HG03066 (cell line): Measurements from ENCODE around the gene MDC1.
A peak's percentile ranks its signal among the peaks of the same experiment; 100 is the strongest.

Source experiments
- ATAC-seq: cut with Tn5 transposase; IDR thresholded peaks from one replicate; pipeline ENCODE4 v1.9.1; 2021; ENCODE audit warnings: low read depth; ENCODE audit not compliant: unreplicated experiment

MDC1 gene

DNA sequence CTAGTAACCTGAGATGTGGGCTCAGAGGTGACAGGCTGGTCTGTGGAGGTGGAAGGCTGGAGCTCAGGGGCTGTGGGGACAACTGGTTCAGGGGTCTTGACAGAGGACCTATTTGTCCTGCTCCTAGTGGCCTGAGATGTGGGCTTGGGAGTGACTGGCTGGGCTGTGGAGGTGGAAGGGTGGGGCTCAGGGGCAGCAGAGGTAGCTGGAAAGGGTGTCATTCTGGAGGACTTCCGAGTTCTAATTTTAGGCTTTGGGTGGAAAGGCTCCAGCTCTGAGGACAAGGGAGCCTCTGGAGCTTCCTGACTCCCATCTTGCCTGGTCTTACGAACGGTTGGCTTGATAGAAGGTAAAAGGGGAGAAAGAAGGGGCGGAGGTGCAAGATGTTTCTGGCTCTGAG is 11.5 kb downstream of the MDC1 start:
- no peak for ATAC-seq

DNA sequence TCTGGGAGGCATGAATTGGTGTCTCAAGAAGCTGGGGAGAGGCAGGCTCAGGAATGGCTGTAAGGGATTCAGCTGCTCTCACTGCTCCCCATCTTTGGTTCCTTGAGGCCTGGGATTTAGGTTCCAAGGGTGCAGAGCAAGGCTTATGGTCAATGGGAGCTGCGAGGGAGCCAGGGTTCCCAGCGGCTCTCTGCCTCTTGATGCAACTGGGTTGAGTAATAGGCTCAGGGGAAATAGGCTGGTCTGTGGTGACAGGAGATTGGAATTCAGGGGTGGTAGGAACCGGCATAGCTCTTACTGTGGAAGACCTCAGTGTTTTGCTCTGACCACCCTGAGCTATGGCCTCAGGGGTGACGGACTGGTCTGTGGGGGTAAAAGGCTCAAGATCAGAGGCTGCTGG is 13.3 kb downstream of the MDC1 start:
- no peak for ATAC-seq

DNA sequence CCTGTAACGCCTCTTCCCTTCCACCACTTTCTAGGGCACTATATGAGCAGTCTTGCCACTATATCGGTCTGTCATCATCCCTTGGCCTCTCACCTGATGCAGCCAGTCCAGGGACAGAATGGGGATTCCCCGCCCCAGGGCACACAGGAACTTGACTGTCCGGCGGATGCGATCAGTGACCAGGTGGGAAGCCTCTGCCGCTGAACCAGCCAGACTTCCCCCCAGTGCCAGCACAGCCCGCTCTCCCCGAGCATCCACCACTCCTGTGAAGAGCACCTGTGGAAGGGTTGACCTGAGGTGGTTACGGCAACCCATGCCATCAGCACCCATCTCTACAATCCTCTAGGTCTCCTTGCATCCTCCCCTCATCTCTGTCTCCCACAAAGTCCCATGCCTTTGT is 14.1 kb downstream of the MDC1 start:
- ATAC-seq, result no peak

DNA sequence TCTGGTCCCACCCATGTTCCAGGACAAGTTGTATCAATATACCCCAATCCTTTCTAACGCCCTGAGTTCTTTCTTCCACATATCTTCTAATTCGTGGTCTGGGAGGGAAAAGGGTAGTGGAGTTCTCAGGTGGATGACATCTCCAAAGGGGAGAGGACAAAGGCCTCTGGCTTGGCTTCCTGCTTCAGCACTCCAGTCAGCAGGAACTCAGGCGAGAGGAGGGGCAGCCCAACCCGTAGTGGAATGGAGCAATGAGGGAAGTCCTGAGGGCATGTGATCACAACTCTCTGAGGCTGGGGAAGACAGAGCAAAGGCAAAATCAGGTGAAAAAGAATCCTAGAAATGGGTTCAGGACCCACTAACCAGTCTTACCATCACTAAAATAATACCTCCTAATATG is 16.7 kb downstream of the MDC1 start:
- ATAC-seq, result no peak

DNA sequence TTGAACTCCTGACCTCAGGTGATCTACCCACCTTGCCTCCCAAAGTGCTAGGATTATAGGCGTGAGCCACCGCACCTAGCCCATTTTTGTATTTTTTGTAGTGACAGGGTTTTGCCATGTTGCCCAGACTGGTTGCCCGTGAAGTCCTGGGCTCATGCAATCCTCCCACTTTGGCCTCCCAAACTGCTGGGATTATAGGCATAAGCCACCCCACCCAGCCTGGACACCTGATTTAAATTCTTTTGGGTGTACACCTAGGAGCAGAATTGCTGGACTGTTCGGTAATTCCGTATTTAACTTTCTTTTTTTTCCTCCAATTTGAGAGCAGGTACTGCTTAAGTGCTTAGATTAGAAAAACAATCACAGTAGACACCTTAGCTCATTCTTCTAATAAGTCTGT is 20.6 kb downstream of the MDC1 start:
- ATAC-seq, result no peak

DNA sequence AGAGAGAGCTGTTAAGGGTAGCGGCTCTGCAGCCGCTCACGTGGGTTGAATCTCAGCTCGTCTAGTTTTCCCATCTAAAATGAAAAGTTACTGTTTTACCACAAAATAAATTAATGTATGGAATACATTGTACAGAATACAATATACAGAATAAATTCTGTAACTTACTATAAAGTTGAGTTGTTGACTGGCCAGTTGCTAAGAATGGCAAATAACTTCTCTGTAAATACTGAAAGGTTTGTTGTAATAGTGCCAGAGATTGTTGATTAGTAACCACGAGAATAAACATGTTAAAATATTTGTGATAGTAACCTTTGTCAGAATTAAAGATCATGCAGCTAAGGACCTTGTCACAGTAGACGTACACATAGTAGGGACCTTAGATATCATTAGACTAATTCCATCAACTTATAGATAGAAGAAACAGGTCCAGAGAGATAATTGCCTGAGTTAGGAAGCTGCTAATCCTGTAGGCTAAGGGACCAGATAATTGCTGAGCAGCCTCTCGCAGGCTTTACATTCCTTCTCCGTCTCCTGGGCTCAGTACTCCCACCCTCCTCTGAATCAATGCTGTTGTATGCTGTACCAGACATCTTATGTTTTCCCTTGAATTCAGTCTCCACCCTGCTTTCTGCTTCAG is 25.8 kb downstream of the MDC1 start:
- ATAC-seq, result no peak

DNA sequence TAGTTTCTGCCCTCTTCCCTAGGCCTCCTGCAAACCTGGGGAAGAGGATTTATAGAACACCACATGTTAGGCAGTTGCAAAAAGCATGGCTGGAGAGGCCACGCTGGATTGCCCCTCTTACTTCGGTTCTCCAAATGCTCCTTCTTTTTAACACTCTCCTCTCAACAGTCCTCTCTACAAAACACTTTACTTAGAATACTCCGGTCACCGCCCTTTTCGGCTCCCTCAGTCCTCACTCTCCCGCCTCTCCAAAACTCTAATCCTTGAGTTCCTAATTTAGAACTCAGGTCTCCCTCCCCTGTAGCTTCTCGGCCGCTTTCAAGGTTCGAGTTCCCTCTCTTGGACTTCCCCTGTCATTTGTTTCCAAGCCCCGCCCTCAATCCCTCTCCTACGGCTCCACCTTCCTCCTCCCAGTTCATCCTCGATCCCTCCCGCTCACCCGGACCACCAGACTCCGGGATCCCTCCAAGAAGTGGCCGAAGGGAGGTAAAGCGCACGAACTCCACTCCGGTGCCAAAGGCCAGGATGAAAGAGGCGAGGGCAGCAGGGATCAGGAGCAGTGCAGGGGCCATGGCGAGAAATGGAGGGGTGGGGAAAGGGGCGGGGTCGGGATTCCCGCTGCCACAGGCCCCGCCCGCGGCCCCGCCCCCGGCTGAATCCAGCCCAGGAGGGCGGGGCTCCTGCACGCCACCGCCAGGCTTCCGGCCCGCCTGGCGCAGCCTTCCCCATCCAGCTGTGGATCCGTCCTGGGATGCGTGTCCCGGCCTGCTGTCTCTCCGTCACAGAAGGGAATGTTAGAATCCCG is 26.5 kb downstream of the MDC1 start, which contains the start of gene NRM:
NRM (minus strand) TSS at position 582 of the 805 bp plus-strand sequence; CDS start at position 572, 10 bp downstream.
- no peak for ATAC-seq

DNA sequence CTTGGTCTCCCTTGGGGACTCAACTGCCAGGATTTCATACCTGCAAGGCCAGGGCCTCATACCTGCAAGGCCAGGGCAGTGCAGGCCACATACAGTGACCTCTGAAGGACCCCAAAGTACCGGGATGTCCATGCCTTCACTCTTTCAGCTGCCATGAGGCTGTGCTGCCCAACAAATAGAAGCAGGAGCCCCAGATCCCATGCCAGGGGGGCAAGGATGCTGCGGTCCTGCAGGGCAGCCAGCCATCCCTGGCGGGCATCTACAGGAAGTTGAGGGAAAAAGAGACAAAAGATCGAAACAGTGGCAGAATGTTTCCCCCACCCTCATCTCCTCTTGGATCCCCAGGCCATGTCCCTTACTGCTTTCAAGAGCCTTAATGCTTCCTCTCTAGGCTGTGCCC is 27.1 kb downstream of the MDC1 start:
- ATAC-seq, result no peak

DNA sequence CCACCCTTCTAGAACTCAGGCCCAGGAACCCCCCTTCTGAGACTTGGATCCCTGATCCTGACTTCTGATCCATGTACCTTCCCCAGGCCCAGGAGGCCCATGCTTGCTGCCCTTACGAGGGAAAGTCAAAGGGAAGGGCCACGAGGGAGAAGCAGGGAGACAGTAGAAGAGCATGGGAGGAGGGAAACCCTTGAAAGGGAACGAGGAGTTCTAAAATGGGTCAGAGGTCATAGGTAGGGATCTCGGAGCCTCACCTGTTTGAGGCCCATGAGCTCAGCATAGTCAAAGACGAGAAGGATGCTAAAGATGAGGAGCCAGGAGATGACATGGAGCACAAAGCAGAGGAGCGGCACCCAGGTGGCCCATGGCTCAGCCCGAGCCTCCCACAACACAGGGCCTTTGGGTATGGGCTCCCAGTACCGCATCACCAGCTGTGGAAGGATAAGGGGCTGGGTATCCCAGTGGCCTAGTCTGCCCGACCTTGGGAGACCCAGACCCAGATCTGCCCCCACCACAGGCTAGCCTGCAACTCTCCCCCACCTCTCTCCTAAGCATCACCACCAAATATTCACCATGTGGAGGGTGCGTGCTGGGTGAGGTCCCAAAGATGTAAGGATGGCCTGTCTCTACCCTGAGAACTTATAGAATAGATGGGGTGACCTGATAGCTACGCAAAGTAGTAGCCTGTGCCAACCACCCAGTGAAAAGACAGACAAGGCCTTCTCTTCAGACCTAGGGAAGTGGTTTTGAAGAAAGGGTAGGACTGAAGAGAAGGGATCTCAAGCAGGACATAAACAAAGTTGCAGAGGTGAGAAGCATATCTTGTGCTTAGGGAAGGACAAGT is 27.8 kb downstream of the MDC1 start:
- no peak for ATAC-seq

DNA sequence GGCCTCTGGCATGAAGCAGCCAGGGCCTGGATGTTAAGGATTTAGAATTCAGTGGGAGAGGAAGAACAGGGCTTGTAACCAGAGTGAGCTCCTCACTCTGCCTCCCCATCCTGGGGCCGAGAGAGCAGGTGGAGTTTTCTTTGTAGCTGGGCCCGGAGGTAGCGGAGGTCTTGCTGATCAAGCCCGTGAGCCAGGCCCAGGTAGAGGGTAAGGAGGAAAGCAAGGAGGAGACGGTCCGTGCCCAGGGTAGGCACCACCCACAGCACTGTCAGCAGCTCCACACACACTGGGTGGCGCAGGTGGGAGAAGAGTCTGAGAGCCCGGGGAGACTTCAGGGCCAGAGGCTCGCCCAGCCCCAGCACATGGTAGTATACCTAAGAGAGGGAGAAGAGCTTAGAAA is 28.5 kb downstream of the MDC1 start:
- no peak for ATAC-seq

DNA sequence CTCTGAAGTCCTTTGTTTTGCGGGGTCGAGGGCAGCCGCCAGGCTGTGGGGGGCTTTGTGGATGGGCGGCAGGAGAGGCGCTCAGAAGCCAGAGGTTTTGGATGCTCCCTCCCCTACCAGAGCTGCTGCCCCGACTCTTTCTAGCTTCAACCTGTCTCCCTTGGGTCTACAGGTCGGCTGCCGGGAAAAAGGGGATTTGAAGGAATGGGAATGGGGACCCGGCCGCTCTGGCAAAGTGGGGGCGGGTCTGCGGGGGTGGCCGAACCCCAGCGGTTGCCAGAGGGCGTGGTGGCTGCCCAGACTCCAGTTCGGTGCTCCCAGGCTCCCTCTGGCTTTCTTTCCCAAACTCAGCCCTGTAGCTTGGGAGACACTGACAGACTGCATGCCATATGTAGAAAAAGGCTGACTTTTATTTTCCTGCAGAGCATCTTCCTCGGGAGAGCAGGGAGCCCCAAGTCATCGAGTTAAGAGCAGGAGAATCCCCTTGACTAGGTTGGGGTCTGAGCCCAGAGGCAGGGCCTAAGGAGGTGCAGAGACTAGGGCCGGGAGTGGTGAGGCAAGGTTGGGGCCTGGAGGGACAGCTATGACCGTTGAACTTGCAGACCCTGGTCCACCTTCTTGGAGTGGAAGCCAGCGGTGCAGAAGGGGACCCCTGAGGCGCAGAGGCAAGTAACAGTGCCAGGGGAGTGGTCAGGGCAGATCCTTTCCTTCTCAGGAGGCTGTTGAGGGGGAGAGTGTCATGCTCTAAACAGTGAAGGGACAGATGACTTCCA is 29.2 kb downstream of the MDC1 start:
- ATAC-seq, result no peak

DNA sequence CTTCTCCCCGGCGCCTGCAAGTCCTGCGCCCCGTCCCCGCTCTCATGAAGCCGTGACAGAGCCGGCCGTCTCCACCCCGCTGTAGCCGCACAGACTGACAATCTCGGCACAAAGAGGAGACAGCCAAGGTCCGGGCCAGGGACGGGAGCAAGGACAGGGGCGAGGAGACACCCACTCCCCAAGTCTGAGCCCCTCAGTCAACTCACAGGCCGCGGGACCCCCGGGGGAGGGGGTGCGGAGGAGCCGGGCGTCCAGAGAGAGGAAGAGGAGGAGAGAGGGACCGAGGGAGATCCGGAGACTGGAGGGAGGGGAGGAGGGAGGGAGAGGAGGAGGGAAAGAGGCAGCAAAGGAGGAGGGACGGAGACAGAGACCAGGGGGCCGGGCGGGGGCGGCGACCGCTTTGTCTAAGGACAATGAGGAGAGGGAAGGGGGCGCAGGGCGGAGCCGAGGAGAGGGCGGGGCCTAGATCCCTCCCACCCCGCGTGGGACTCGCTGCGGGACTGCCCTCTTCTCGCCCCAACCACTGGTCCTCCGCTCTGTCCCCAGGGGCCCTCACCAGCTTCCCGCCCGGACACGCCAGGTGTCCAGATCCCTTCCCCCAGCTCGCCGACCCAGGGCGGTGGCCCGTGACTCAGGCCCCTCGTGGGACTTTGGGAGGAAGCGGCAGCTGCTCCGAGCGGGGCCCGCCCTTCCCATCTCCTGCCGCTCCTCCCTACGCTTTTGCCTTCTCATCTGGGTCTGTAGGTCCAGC is 30.0 kb downstream of the MDC1 start:
- ATAC-seq, result peak; percentile 51

DNA sequence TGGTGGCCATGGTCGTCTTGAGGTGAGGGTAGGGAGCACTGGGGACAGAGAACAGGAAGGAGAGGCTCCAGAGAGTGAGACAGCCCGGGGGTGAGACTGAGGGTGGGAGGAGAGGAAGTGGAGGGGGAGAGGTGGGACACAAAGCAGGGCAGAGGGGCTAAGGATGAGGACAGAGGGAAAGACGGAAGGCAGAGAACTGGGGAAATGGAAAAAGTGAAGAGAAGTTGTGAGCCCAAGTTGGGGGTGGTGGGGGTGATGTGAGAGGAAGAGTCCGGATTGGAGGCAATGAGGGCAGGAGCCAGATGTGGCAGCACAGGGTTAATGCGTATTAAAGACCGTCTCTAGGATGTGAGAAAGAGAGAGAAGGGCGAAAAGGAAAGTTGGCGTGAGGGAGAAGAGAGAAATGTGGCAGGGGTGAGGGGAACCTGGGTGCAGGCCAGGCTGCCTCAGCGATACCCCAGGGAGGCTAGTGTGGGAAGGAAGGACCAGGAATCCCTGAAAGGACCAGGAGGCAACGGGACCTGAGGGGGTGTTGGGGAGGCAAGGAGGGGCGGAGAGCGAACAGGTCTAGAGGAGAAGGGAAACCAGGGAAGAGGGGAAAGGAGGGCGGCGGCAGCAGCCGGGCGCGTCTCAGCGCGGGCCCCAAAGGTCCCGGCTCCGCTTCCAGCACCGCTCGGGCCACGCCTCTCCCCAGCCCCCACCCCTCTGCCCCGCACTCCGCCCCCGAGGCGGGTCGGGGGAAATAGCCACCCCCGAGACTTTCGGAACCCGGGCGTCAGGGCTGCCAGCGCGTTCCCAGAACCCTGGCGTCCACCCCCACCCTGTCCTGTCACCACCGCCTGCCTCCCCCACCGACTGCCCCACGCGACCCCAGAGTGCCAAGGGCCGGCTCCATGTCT is 30.8 kb downstream of the MDC1 start, which contains the start of gene PPP1R18:
PPP1R18 (minus strand) TSS at position 637 of the 899 bp plus-strand sequence; CDS start at position 10, 627 bp downstream.
- ATAC-seq, result no peak

DNA sequence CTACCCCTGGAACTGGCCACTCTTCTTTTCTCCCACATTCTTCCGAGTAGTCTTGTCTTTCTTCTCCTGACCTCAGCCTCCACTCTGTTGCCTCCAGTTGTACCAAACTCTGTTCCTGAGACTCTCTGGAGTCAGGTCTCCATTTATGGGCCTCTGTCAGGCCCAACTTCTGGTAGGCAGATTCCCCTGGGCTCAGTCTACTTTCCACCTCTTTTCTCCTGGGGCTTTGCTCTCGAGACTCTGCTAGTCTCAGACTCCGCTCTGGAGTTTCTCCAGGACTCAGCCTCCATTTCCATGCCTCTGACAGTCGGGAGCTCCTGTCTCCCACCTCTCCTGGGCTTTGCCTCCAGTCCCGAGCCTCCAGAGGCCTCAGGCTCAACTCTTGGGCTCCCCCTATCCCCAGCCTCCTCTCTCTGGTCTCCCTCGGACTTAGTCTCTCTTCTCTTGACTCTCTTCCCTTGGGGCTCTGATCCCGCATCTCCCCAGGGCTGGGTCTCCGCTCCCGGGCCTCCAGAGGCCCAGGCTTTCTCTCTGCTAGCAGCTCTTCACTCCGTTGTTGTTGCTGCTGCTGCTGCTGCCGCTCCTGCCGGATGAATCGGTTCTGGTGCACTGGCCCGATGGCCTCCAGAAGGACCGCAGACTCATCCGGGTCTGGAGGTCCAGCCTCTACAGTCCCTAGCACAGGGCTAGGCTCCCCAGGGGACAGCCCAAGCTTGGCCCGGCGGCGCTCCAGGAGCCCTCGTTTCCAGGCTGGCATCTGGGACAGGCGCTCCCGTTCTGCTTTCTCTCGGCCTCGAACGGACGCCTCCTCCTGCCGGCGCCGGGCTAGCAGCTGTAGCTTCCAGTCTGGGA is 31.7 kb downstream of the MDC1 start:
- no peak for ATAC-seq

DNA sequence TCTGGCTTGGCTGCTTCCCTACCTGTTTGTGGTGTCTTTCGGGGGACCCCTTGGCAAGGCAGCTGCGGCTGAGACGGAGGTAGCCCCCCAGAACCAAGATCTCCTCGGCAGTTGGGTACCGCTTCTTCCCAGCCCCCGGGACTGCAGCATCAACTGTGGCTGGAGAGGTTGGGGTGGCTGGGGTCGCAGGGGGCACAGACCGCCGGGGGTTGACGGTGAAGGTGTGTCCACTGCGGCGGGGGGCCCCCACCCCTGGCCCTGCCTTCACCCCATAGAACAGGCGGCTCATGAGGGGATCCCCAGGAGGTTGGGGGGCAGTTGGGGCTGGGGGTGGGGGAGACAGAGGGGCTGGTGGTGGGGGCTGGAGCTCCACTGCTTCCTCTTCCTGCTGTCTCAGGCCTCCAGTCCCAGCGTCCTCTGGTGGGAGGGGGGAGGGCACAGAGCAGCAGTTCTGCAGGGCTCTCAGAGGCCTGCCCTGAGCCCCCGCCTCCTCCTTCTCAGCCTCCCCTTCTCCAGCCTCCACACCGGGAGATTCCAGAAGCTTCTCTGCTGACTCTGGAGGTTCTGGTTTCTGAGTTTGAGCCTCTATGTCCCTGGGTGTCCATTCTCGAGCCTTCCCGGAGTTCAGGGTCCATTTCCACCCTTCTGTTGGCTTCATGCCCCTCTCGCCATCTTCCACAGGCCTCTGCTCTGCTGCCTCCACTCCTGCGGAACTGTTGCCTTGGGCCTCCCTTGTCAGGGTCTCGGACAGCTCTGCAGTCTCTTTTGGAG is 32.5 kb downstream of the MDC1 start:
- no peak for ATAC-seq

DNA sequence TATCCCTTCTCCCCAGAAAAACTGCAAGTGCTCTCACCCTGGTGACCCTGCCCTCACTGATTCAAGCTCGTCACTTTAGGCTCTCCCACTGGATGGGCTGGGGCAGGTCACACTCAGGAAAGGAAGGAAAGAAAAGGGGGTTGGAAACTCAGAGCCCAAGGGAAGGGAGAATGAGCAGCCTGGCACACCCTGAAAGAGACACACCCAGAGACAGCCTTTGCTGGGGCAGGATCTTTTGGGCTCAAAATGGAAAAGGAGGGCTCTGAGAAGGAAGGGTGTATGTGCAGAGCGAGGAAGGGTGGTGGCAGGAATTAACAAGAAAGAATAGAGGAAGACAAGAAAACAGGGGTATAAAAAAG is 33.1 kb downstream of the MDC1 start:
- ATAC-seq, result no peak
